ENCODE measurements around the gene OR6K3.
"Not testable (repeated sequence)": the region's sequence is repeated elsewhere in the genome, so short reads cannot be mapped to it uniquely, and the experiment has no call there.

The OR6K3 gene

GRCh38 chr1:158720620-158721019, at the start of gene OR6K3:
Gene OR6K3, minus strand, starts transcription at chr1:158720720. Its CDS starts 2,605 bp downstream, at chr1:158718115.
- DNase-seq, result no peak

- DNase-seq, result no peak
These were observed 33.9 kb upstream of the OR6K3 start, which contains the start of gene OR6K6 for GRCh38 chr1:158754420-158754819. Gene OR6K6, plus strand, starts transcription at chr1:158754720. Its CDS starts 168 bp downstream, at chr1:158754888.

DNA sequence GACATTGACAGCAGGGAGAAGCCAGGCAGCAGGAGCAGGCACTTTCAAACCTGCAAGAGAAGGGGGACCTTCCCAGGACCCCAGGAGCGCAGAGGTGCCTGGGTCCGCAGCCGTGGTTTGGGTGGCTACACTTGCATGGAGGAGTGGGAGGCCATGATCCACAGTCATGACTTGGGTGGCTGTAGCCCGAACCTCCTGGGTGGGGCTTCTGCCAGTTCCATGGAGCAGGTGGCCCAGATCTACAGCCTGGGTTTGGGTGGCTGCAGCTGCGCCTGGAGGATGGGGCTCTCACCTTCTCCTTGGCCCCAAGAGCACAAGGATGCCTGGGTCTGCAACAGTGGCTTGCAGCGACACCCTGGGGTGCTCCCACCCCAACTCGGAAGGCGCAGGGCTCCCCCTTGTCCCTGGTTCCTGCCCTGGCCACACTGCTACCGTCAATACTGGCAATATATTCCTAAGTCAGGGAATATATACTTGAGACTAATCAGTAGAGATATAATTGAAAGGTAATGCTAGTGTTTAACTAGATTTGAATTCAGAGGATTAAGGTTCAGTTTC, 31.7 kb upstream of the OR6K3 start:
- DNase-seq, result no peak

GRCh38 chr1:158735848-158736247, 15.3 kb upstream of the OR6K3 start:
- DNase-seq, result no peak

GRCh38 chr1:158732524-158732923, 12.0 kb upstream of the OR6K3 start:
- DNase-seq, result no peak

DNA sequence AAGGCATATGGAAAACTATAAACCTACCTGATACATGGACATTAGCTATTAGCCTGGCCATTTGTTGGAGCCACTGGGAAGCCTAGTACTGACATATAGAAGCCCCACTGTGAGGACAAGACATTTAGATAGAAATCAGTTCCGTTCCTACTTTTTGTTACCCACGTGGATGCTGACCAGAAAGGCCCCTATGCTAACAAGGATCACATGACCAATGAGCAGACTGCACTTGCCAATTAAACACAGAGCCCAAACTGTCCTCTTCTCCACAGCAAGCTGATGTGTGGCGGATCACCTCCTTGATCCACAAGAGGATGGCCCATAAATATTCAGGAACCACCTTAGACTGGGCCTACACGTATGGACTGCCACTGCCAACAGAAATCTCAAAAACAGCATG, 11.2 kb upstream of the OR6K3 start:
- DNase-seq, result no peak

- no peak for DNase-seq
These were observed 9.9 kb upstream of the OR6K3 start for GRCh38 chr1:158730453-158730852.

DNA sequence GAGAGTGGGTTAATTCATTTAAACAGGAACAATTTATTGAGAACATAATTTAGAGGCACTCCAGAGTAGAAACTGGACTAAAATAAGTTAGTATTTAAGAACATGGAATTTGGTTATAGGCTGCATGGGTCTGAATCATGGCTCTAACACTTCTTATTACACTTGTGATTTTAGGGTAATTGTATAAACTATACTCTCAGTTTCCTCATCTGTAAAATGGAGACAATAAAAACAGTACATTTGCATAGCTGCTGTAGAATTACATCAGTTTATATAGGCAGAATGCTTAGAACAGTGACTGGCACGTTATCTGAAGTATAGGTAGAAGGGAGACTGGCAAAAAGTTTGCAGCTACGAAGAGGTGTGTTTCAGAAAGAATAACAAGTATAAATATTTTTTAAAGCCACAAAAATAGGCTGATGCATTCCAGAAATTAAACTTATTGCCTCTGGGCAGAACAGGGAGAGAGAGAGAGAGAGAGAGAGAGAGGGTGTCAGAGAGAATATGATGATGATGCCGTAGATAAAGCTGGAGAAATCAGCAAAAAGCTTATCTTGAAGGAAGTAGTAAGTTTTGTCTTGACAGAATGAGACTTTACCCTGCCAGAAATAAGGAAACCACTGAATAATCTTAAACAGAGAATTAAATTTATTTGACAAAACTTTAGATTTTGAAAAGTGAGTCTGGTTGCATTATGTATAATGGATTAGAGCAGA, 8.1 kb upstream of the OR6K3 start:
- DNase-seq, result no peak

- no peak for DNase-seq
These were observed 3.9 kb upstream of the OR6K3 start for GRCh38 chr1:158724442-158724841.

- DNase-seq, result no peak
These were observed 856 bp downstream of the OR6K3 start for GRCh38 chr1:158719664-158720063.

DNA sequence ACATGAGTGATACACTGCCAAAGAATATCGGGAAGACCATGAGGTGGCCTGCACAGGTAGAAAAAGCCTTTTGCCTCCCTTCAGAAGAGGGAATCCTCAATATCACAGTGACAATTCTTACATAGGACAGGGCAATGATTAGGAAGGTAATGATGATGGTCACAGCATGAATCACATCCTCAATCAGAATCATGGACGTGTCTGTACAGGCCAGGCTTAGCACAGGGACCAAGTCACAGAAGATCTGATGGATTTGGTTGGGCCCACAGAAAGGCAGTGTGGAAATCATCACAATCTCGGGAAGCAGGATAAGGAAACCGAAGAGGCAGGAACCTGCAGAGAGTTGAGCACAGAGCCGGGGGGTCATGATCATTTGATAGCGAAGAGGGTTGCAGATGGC, 3.2 kb downstream of the OR6K3 start:
- DNase-seq, result no peak

DNA sequence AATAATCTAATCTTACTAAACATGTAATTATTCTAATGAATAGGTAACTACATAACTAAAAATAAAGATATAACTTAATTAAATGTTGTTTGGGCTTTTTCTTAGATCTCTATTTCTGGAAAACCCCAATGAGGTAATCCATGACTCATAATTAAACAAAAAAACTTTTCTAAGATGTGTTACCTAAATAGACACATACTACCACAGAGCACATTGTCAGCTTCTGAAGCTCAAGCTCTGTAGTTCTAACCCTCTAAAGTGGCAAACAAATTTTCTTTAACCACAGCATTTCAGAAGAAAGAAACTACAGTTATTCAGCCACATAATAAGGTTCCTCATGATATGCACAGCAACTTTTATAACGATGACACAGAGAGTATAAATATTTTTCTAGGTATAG, 4.2 kb downstream of the OR6K3 start:
- peak; percentile 34 for DNase-seq

DNA sequence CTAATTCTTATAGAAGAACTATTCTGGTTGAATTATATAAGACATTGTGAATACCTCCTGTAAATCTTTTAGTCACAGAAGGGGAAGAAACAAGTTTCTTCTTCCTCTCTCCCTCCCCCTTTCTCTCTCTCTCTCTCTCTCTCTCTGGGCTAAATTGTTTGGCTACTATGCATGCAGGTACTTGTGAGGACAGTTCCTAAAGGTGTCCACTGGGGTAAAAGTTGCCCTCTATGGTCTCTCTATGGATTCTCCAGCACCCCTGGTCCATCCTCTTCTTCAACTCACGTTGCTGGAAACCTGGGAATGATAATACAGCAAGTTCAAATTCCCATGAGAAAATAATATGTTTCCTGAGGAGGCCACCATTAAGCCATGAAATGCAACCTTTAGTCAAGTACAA, 5.8 kb downstream of the OR6K3 start:
- no peak for DNase-seq

DNA sequence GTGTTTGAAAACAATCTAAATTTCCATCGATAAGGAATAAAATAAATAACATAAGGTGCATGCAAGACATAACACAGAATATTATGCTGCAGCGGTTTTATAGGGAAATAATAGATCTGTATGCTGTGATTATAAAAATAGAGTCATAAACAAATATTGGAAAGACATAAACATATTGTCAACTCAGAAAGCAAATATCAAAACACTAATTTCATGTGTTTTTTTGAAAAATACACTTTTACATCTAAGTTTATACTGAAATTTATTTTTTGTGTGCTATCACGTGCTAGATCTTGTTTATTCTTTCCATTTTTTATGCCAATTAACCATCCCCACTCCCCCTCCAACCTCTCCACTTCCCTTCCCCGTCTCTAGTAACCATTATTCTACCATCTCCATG, 9.4 kb downstream of the OR6K3 start:
- no peak for DNase-seq

- no peak for DNase-seq
These were observed 14.4 kb downstream of the OR6K3 start for GRCh38 chr1:158706096-158706495.

GRCh38 chr1:158700552-158700951, 20.0 kb downstream of the OR6K3 start, which contains the start of gene OR6K2:
Gene OR6K2, minus strand, starts transcription at chr1:158700652. Its CDS starts 0 bp downstream, at chr1:158700652.
- DNase-seq, result no peak

DNA sequence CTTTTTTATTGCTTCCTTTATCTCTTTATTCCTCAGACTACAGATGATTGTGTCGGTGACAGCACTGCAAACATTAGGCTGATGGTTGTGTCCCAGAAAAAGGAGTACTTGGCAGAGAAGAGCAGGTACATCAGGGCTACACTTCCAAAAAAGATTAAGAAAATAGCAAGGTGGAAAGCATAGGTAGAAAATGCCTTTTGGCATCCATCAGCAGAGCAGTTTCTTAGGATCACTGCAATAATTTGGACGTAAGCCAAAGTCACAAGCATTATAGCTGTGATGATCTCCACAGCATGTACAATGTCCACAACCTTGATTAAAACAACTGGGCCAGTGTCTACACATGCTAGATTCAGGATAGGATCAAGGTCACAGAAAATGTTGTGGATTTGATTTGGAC, 25.9 kb downstream of the OR6K3 start:
- DNase-seq, result no peak

DNA sequence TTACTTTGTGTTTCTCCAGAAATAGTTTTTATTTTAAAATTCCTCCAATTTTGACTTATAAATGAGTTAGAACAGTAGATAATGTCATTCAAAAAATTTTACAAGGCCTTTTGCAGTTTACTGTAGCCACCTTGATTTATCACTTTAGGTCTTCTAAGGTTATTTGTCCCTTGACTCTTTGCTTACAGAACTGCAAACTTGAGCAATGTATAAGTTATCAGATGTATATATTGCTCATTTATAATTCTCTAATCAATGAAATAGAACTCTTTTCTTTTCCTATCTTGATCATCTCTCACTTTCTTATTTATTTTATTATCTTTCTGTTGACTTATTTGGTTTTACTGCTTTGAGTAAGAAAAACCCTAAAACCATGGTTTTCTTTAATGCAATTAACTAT, 28.2 kb downstream of the OR6K3 start:
- no peak for DNase-seq

DNA sequence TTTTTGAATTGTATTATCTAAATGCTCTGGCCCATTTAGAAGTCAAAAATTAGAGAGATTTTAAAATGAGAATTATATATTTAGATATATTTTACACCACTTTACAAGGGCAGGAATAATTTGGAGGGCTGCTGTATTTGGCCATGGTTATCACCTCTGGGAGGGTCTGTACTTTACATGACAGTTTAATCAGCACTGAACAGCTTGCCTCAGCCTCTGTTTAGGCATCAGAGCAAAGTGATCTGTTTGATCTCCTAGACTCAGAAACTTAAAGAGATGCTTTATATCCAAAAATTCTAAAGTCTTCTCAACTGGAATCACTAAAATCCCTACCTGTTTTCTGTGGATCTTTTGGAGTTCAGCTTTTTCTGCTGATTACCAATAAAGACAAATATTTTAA, 28.6 kb downstream of the OR6K3 start:
- DNase-seq, result no peak

DNA sequence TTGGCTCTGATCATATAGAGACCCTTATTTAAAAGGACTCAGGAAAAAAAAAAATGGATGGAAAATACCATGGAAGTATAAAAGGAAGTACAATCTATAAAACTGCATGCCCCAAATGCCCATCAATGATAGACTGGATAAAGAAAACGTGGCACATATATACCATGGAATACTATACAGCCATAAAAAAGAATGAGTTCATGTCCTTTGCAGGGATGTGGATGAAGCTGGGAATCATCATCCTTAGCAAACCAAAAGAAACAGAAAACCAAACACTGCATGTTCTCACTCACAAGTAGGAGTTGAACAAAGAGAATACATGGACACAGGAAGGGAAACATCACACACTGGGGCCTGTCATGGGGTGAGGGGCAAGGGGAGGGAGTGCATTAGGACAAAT, 29.4 kb downstream of the OR6K3 start:
- DNase-seq, result not testable (repeated sequence)

DNA sequence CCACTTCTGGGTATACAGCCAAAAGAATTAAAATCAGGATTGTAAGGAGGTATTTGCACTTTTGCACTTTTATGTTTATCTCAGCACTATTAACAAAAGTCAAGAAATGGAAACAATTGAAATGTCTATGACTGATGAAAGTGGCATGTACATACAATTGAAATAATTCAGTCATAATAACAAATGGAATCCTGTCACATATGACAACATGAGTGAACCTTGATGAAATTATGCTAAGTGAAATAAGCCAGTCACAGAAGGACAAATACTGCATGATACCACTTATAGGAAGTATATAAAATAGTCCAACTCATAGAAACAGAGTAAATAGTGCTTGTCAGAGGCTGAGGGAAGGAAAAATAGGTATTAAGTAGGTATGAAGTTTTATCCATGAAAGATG, 30.6 kb downstream of the OR6K3 start:
- no peak for DNase-seq

- DNase-seq, result no peak
These were observed 31.4 kb downstream of the OR6K3 start for GRCh38 chr1:158689110-158689509.

GRCh38 chr1:158688343-158688742, 32.2 kb downstream of the OR6K3 start:
- DNase-seq, result not testable (repeated sequence)

GRCh38 chr1:158687037-158687436, 33.5 kb downstream of the OR6K3 start:
- DNase-seq, result no peak
